GM12878 (cell line): ENCODE measurements around the gene TMEM217. TPM values are rescaled to one million over a fixed set of nuclear protein-coding genes. Genes with fewer than 3 reads are reported as not detected.

Experiments
- ATAC-seq: fragments of 200-7000 bp; cut with Tn5 transposase; 3 replicates; pipeline ENCODE4 v1.9.1; 2020; ENCODE audit warnings: mild to moderate bottlenecking, moderate library complexity
- BruUV-seq: library from RNA; stranded (reverse); fragments of 400-500 nt; replicated peaks from 2 replicates; lab custom pipeline; 2021; lab: Mats Ljungman, UMichigan
- CTCF ChIA-PET: fragments of 300-600 bp; sonication (Branson Sonifier 250); formaldehyde crosslinking; extraction: SDS; loops from one replicate; lab custom pipeline; 2021; ENCODE audit warnings: inconsistent platforms; lab: Yijun Ruan, JAX
- POLR2A ChIA-PET: fragments of 350-600 bp; formaldehyde crosslinking; extraction: SDS; loops from one replicate; lab custom pipeline; 2021; ENCODE audit warnings: inconsistent platforms; lab: Charles Lee
- RAD21 ChIA-PET: fragments of 300-600 bp; sonication (Branson Sonifier 250); formaldehyde crosslinking; loops from one replicate; lab custom pipeline; 2023; ENCODE audit warnings: antibody characterized with exemption; ENCODE audit not compliant: unreplicated experiment; lab: Charles Lee
- SMC1A ChIA-PET: fragments of 300-600 bp; sonication (Branson Sonifier 250); formaldehyde crosslinking; loops from one replicate; lab custom pipeline; 2023; ENCODE audit not compliant: unreplicated experiment, uncharacterized antibody; lab: Charles Lee
- DNase-seq: peaks from one replicate; pipeline ENCODE4 v3.0.0-alpha.2; 2011; ENCODE audit warnings: low read depth, low spot score
- FAIRE-seq: peaks from 3 replicates; lab custom pipeline; 2011; peaks lifted over from hg19 to GRCh38; lab: Jason Lieb, UNC
- H2AFZ ChIP-seq: 2 replicates; pipeline ENCODE4 v1.6.0; 2011; ENCODE audit warnings: low read depth, low read length, control low read depth; ENCODE audit not compliant: control insufficient read depth
- H3K27ac ChIP-seq: 2 replicates; pipeline ENCODE4 v1.5.1; 2011; ENCODE audit warnings: control low read depth; ENCODE audit not compliant: control insufficient read depth, insufficient read depth
- H3K27me3 ChIP-seq, 2 experiments: replicated peaks in 1 of 2; 2 replicates each; pipeline versions ENCODE4 v1.6.0 to v1.6.1; 2011; ENCODE audit warnings: low read length in 1 of 2; ENCODE audit not compliant: control insufficient read depth in 2 of 2, insufficient read depth in 2 of 2
- H3K36me3 ChIP-seq, 2 experiments: 2 replicates each; pipeline ENCODE4 v1.5.1; 2011; ENCODE audit warnings: low read length in 1 of 2; ENCODE audit not compliant: control insufficient read depth in 2 of 2, insufficient read depth in 2 of 2
- H3K4me1 ChIP-seq: 2 replicates; pipeline ENCODE4 v1.6.1; 2011; ENCODE audit warnings: mild to moderate bottlenecking, low read length, moderate library complexity, mixed read lengths; ENCODE audit not compliant: control insufficient read depth, insufficient read depth
- H3K4me2 ChIP-seq: 2 replicates; pipeline ENCODE4 v1.6.0; 2011; ENCODE audit warnings: control low read depth; ENCODE audit not compliant: control insufficient read depth, insufficient read depth
- H3K4me3 ChIP-seq: fragments of 200-600 bp; sonication (generic); 2 replicates; pipeline ENCODE4 v1.5.1; 2016
- H3K79me2 ChIP-seq: 2 replicates; pipeline ENCODE4 v1.6.0; 2011; ENCODE audit warnings: low read length; ENCODE audit not compliant: control insufficient read depth, insufficient read depth
- H3K9ac ChIP-seq: 2 replicates; pipeline ENCODE4 v1.8.0; 2011; ENCODE audit warnings: low read length, control low read depth, mixed read lengths; ENCODE audit not compliant: control insufficient read depth, insufficient read depth
- H3K9me3 ChIP-seq: replicated peaks from 3 replicates; pipeline ENCODE4 v1.5.1; 2011; ENCODE audit warnings: mild to moderate bottlenecking, low read length; ENCODE audit not compliant: control insufficient read depth, insufficient read depth
- H4K20me1 ChIP-seq: 2 replicates; pipeline ENCODE4 v1.6.0; 2011; ENCODE audit not compliant: control insufficient read depth, insufficient read depth
- BMI1 ChIP-seq: fragments of 450-650 bp; IDR thresholded peaks from 2 replicates; pipeline ENCODE4 v1.6.1; 2016; ENCODE audit warnings: mild to moderate bottlenecking, moderate library complexity, borderline replicate concordance
- EED ChIP-seq: sonication (generic); IDR thresholded peaks from 2 replicates; pipeline ENCODE4 v1.6.1; 2016; ENCODE audit warnings: antibody characterized with exemption, low read depth
- EGR1 ChIP-seq, 2 experiments: IDR thresholded peaks; 1 replicate in 1 of 2; 2 replicates in 1 of 2; pipeline ENCODE4 v1.6.1; 2011 to 2012; ENCODE audit warnings: low read depth in 2 of 2, low read length in 2 of 2, borderline replicate concordance in 1 of 2, mild to moderate bottlenecking in 1 of 2, moderate library complexity in 1 of 2
- FOXK2 ChIP-seq: fragments of 450-650 bp; IDR thresholded peaks from 2 replicates; pipeline ENCODE4 v1.6.1; 2017; ENCODE audit warnings: mild to moderate bottlenecking, moderate library complexity
- MTA2 ChIP-seq: fragments of 450-650 bp; IDR thresholded peaks from 2 replicates; pipeline ENCODE4 v1.6.1; 2016; ENCODE audit warnings: low read depth, mild to moderate bottlenecking, moderate library complexity
- NFYA ChIP-seq: IDR thresholded peaks from 2 replicates; pipeline ENCODE4 v1.6.1; 2011; ENCODE audit warnings: low read depth, mild to moderate bottlenecking, low read length, improper control_type of control experiment, borderline replicate concordance
- RBBP5 ChIP-seq: fragments of 200-600 bp; sonication (generic); conservative IDR thresholded peaks from 2 replicates; pipeline ENCODE4 v1.6.1; 2016
- SMAD5 ChIP-seq: IDR thresholded peaks from 2 replicates; pipeline ENCODE4 v1.6.1; 2016; ENCODE audit warnings: antibody characterized with exemption, low read depth
- SUPT20H ChIP-seq: IDR thresholded peaks from 2 replicates; pipeline ENCODE4 v1.6.1; 2011; ENCODE audit warnings: low read depth, mild to moderate bottlenecking, low read length, moderate library complexity, borderline replicate concordance; ENCODE audit not compliant: control insufficient read depth
- TARDBP ChIP-seq: IDR thresholded peaks from 2 replicates; pipeline ENCODE4 v1.6.1; 2016; ENCODE audit warnings: borderline replicate concordance
- TCF7 ChIP-seq: IDR thresholded peaks from 2 replicates; pipeline ENCODE4 v1.6.1; 2014; ENCODE audit warnings: antibody characterized with exemption, borderline replicate concordance
- YBX1 ChIP-seq: fragments of 450-650 bp; IDR thresholded peaks from 2 replicates; pipeline ENCODE4 v1.6.1; 2016; ENCODE audit warnings: antibody characterized with exemption
- ZBED1 ChIP-seq: IDR thresholded peaks from 2 replicates; pipeline ENCODE4 v1.6.1; 2016; ENCODE audit warnings: borderline replicate concordance
- ZNF207 ChIP-seq: fragments of 450-650 bp; IDR thresholded peaks from 2 replicates; pipeline ENCODE4 v1.6.1; 2014; ENCODE audit warnings: antibody characterized with exemption, mild to moderate bottlenecking, borderline replicate concordance
- ZNF622 ChIP-seq: fragments of 450-650 bp; IDR thresholded peaks from 2 replicates; pipeline ENCODE4 v1.6.1; 2017; ENCODE audit warnings: mild to moderate bottlenecking, inconsistent platforms
- WGBS: methylation state at CpG from one replicate; pipeline ENCODE4 v1.1.6; 2016; ENCODE audit warnings: low lambda C conversion rate; ENCODE audit not compliant: insufficient replicate concordance, insufficient coverage; ENCODE audit errors: missing lambda C conversion rate; 5-methylcytosine and 5-hydroxymethylcytosine counted together
- in situ Hi-C: fragments of 300-500 bp; cut with MboI; formaldehyde crosslinking; loops from 9 replicates; pipeline ENCODE4 v1.14.3; 2018; ENCODE audit warnings: mixed read lengths
- intact Hi-C: fragments of 100-400 bp; cut with micrococcal nuclease; formaldehyde crosslinking; loops from one replicate; pipeline ENCODE4 v1.14.2; 2022; ENCODE audit not compliant: unreplicated experiment
- polyA plus RNA-seq, 11 experiments: library from polyadenylated mRNA; depleted of rRNA in 4 of 11; unstranded in 6 of 11; stranded (reverse) in 5 of 11; fragments of >200 nt; fragmentation: Nextera tagmentation in 4 of 11; fragmentation: Illumina TruSeq in 1 of 11; extraction: Ambion mirVana in 4 of 11; extraction: Trizol in 1 of 11; gene quantifications; 1 replicate in 1 of 11; 2 replicates in 10 of 11; pipeline versions ENCODE4 v1.2.1 to v1.2.3, GENCODE V29; 2011 to 2016; ENCODE audit warnings: inconsistent platforms in 2 of 11, missing spikeins in 2 of 11, low read depth in 1 of 11
- total RNA-seq, 4 experiments: library from RNA; depleted of rRNA in 3 of 4; stranded (reverse); fragments of >200 nt in 3 of 4; fragmentation: Illumina TruSeq in 1 of 4; extraction: Trizol in 1 of 4; gene quantifications; 2 replicates each; pipeline versions ENCODE4 v1.2.1 to v1.2.3, GENCODE V29; 2013 to 2021
- TF ChIP-seq, protein P1 (sequence below): IDR thresholded peaks from 2 replicates; pipeline ENCODE4 v1.6.1; 2012; ENCODE audit warnings: mild to moderate bottlenecking, low read depth, low read length
- TF ChIP-seq, protein P2 (sequence below): fragments of 450-650 bp; IDR thresholded peaks from 2 replicates; pipeline ENCODE4 v1.6.1; 2017; ENCODE audit warnings: mild to moderate bottlenecking
- TF ChIP-seq, protein P3 (sequence below): IDR thresholded peaks from 2 replicates; pipeline ENCODE4 v1.6.1; 2012; ENCODE audit warnings: low read depth, low read length, improper control_type of control experiment

The TMEM217 gene
- total and polyA plus RNA-seq, 10 of the 15 experiments (the other 5 are each of a cell fraction or from before 2014, with no cell fraction given) = 1.3 to 4.5 (median 2.3) TPM

DNA sequence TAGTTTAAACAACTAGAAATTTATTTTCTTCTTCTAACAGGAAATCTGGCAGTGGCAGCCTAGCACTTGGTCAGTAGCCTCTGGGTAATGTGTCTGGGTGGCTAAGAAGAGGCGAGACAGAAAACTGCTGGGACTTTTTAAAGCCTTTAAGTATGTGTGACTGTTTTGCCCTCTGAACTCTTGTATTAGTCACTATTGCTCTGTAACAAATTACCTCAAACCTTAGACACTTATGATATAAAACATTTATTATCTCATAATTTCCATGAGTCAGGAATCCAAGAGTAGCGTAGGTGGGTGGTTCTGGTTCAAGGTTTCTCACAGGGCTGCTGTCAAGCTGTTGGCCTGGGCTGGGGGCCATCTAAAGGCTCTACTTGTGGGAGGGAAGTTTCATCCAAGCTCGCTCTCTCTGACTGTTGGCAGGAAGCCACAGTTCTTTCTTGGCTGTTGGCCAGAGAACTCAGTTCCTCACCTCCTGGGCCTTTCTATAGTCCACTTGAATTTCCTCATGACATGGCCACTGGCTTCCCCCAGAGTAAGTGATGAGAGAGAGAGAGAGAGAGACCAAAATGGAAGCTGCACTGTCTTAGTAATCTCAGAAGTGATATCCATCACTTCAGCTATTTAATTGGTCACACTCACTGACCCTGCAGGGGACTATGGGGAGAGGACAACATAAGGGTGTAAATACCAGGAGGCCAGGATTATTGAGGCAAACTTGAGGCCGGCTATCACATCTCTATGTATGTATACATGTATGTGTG is 17.8 kb downstream of the TMEM217 start:
- Histone ChIP-seq H3K27ac (no peak overlapping the region), H3K9ac (no peak overlapping the region), H2AFZ (peak overlapping the region; percentile 6; the same call in 1 of the 2 replicates), H3K27me3 (no peaks in the 10 kb centered on the region), H3K79me2 (no peaks in the 10 kb centered on the region), H3K9me3 (no peaks in the 10 kb centered on the region), H3K4me1 (peaks cover 9% of the 10 kb centered on the region; the same call in 1 of the 2 replicates), H3K4me2 (peak overlapping the region; percentile 4; the same call in 1 of the 2 replicates), H3K4me3 (no peak overlapping the region), H4K20me1 (no peaks in the 10 kb centered on the region), H3K36me3 (no peaks in the 10 kb centered on the region)
- intact Hi-C loops = no loop called here
- peak; percentile 69 for DNase-seq
- FAIRE-seq = peak; percentile 44
- ChIA-PET CTCF (interaction anchor here (0.6 to 2.0 kb wide), 5 partner anchors 15 to 326 kb away, joined by 3 to 4 read pairs (median 3); no protein-coding TSS in a partner anchor), SMC1A (interaction anchor here (0.7 to 2.6 kb wide), 3 partner anchors 8 to 20 kb away, joined by 3 to 6 read pairs (median 5); partner anchors contain the start of genes TBC1D22B and TMEM217), POLR2A (interaction anchor here (0.5 to 1.0 kb wide), 3 partner anchors 17 to 1475 kb away, joined by 3 to 6 read pairs (median 4); partner anchors contain the start of genes DNAH8, TBC1D22B and TMEM217), RAD21 (interaction anchor here (0.7 to 1.2 kb wide), 4 partner anchors 18 to 299 kb away, joined by 3 to 5 read pairs (median 4); partner anchors contain the start of genes TBC1D22B and TMEM217)
- no TSS peak for BruUV-seq
- 44% methylated on average over 4 of the region's 4 CpGs for WGBS
- in situ Hi-C loops = no loop called here
- peak; percentile 85 for ATAC-seq
- TF ChIP-seq SUPT20H (no peak), RBBP5 (no peak), TARDBP (no peak), ZBED1 (peak; percentile 58; the same call in 1 of the 2 replicates), TCF7 (no peak), YBX1 (no peak), FOXK2 (no peak), ZNF622 (no peak), ZNF207 (no peak), BMI1 (no peak), EED (peak; percentile 84), SMAD5 (no peak), MTA2 (peak; percentile 77), EGR1 (IDR thresholded peaks at IDR 0.05; ENCODE audit: borderline replicate concordance in 1 of 2, low read depth in 2 of 2, low read length in 2 of 2) (peak in 1 of 2 experiments; percentile 46; a peak in 1 of 3 replicates), NFYA (no peak)
- TF ChIP-seq, protein P1, sequence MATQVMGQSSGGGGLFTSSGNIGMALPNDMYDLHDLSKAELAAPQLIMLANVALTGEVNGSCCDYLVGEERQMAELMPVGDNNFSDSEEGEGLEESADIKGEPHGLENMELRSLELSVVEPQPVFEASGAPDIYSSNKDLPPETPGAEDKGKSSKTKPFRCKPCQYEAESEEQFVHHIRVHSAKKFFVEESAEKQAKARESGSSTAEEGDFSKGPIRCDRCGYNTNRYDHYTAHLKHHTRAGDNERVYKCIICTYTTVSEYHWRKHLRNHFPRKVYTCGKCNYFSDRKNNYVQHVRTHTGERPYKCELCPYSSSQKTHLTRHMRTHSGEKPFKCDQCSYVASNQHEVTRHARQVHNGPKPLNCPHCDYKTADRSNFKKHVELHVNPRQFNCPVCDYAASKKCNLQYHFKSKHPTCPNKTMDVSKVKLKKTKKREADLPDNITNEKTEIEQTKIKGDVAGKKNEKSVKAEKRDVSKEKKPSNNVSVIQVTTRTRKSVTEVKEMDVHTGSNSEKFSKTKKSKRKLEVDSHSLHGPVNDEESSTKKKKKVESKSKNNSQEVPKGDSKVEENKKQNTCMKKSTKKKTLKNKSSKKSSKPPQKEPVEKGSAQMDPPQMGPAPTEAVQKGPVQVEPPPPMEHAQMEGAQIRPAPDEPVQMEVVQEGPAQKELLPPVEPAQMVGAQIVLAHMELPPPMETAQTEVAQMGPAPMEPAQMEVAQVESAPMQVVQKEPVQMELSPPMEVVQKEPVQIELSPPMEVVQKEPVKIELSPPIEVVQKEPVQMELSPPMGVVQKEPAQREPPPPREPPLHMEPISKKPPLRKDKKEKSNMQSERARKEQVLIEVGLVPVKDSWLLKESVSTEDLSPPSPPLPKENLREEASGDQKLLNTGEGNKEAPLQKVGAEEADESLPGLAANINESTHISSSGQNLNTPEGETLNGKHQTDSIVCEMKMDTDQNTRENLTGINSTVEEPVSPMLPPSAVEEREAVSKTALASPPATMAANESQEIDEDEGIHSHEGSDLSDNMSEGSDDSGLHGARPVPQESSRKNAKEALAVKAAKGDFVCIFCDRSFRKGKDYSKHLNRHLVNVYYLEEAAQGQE = no peak
- TF ChIP-seq, protein P2, sequence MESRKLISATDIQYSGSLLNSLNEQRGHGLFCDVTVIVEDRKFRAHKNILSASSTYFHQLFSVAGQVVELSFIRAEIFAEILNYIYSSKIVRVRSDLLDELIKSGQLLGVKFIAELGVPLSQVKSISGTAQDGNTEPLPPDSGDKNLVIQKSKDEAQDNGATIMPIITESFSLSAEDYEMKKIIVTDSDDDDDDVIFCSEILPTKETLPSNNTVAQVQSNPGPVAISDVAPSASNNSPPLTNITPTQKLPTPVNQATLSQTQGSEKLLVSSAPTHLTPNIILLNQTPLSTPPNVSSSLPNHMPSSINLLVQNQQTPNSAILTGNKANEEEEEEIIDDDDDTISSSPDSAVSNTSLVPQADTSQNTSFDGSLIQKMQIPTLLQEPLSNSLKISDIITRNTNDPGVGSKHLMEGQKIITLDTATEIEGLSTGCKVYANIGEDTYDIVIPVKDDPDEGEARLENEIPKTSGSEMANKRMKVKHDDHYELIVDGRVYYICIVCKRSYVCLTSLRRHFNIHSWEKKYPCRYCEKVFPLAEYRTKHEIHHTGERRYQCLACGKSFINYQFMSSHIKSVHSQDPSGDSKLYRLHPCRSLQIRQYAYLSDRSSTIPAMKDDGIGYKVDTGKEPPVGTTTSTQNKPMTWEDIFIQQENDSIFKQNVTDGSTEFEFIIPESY = no peak
- TF ChIP-seq, protein P3, sequence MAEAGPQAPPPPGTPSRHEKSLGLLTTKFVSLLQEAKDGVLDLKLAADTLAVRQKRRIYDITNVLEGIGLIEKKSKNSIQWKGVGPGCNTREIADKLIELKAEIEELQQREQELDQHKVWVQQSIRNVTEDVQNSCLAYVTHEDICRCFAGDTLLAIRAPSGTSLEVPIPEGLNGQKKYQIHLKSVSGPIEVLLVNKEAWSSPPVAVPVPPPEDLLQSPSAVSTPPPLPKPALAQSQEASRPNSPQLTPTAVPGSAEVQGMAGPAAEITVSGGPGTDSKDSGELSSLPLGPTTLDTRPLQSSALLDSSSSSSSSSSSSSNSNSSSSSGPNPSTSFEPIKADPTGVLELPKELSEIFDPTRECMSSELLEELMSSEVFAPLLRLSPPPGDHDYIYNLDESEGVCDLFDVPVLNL = no peak
